ENCODE results near the gene HNRNPL. TPM values are rescaled to one million over a fixed set of nuclear protein-coding genes. Genes with fewer than 3 reads are reported as not detected.

The HNRNPL gene
- total RNA-seq, 3 donors from 2014 or later (not counting 1 experiment from before 2014, with no cell fraction given) = 636 to 800 (median 702) TPM

DNA sequence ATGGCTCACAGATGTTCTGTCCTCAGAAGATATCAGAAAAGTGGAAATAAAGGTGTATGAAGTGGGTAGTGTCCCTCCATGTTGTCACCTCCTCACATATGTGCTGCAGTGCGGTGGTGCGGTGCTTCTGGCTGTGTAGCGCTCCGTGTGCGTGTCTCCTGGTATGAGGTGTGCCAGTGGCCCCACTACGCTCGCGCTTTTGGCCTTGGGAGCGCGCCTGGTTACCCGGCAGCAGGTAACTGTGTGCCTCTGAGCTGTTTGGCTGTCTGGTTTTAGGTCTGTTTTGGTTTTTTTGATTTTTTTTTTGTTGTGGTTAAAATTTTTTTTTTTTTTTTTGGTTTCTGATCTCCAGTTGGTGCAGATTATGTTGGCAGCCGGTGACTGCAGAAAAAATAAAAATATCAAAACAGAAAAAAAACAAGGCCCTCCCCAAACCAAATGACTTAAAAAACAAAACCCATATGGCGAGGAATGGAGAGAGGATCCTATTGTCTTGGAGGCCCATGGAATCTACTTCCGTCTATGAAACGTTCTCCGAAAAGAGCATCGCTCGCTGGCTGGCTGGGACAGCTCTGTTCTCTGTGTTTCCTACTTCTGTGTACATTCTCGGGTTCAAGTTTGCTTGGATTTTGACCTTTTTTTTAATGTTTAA is 7.9 kb downstream of the HNRNPL start:
- ATAC-seq = peak in 1 of 3 donors; percentile 14
- Histone ChIP-seq H3K4me3 (ENCODE audit: low read length) (no peak overlapping the region), H3K27ac (ENCODE audit: low read length) (peak overlapping the region; percentile 43), H3K9me3 (ENCODE audit: control insufficient read depth, insufficient read depth, low read length) (no peaks in the 10 kb centered on the region), H3K36me3 (ENCODE audit: control insufficient read depth, insufficient read depth, low read length) (peaks cover 97% of the 10 kb centered on the region), H3K4me1 (ENCODE audit: control insufficient read depth, insufficient read depth, low read length) (peaks cover 49% of the 10 kb centered on the region), H3K27me3 (ENCODE audit: control insufficient read depth, insufficient read depth, low read length) (no peaks in the 10 kb centered on the region)
- TF ChIP-seq, protein P1, sequence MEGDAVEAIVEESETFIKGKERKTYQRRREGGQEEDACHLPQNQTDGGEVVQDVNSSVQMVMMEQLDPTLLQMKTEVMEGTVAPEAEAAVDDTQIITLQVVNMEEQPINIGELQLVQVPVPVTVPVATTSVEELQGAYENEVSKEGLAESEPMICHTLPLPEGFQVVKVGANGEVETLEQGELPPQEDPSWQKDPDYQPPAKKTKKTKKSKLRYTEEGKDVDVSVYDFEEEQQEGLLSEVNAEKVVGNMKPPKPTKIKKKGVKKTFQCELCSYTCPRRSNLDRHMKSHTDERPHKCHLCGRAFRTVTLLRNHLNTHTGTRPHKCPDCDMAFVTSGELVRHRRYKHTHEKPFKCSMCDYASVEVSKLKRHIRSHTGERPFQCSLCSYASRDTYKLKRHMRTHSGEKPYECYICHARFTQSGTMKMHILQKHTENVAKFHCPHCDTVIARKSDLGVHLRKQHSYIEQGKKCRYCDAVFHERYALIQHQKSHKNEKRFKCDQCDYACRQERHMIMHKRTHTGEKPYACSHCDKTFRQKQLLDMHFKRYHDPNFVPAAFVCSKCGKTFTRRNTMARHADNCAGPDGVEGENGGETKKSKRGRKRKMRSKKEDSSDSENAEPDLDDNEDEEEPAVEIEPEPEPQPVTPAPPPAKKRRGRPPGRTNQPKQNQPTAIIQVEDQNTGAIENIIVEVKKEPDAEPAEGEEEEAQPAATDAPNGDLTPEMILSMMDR (IDR thresholded peaks at IDR 0.05) = no peak
- Mint-ChIP-seq H3K27ac (peak overlapping the region; percentile 67 to 99), H3K36me3 (peaks cover 34% of the 10 kb centered on the region), H3K9me3 (no peaks in the 10 kb centered on the region), H3K4me1 (peaks cover 47 to 67% of the 10 kb centered on the region in 2 donors), H3K4me3 (peak overlapping the region; percentile 78), H3K27me3 (ENCODE audit: low read depth in 2 of 2) (no peaks in the 10 kb centered on the region)
- peak in 1 of 2 donors; percentile 83 for DNase-seq
- WGBS (ENCODE audit: insufficient coverage) = 64% methylated on average over 18 of the region's 19 CpGs
- intact Hi-C loops (cut with micrococcal nuclease) = no loop called here

DNA sequence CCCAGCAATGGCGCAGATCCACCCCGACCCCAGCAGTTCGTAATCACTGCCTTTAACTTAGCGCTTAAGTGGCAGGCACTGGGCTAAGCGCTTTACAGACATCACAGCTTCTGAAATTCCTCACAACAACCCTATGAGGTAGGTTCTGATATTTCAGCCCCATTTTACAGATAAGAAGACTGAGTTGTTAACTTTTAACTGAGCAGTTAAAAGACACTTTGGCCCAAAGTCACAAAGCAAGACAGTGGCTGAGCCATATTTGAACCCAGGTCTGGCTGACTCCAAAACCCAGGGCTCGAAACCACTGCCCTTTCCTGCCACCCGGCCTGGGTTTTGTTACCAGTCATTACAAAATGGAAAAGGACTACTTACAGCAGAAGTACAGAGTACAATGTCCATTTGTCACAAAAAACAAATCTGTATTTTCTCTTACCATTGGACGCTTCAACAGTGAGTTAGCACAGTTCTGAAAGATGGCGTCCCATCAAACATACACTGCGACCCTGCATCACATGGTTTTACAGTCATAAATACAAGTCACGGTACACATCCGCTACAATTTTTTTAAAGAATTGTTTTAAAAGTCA is 8.5 kb downstream of the HNRNPL start:
- no peak for DNase-seq
- TF ChIP-seq, protein P1 (IDR thresholded peaks at IDR 0.05) = no peak
- intact Hi-C loops (cut with micrococcal nuclease) = no loop called here

DNA sequence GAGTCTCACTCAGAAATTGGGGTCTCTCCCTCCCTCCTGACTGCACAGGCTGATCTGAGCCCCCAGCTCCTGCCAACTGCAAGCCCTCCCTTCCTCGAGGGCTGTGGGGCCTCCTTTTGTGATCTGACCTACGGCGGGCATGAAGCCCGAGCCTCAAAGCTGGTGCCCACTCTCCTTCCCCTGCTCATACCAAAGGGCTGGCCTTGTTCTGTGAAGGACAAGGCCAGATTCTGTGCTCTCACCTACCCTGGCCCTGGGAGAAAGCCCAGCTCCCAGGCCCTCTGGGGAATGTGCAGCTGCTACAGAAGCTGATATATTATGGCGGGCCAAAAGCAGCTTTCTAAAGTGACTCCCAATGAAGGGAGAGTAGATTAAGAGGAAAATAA is 9.2 kb downstream of the HNRNPL start:
- TF ChIP-seq, protein P1 (IDR thresholded peaks at IDR 0.05) = no peak
- ATAC-seq (no peak), DNase-seq (no peak)
- H3K9me3 Mint-ChIP-seq = no peaks in the 10 kb centered on the region
- Histone ChIP-seq H3K9me3 (ENCODE audit: control insufficient read depth, insufficient read depth, low read length) (no peaks in the 10 kb centered on the region), H3K27me3 (ENCODE audit: control insufficient read depth, insufficient read depth, low read length) (no peaks in the 10 kb centered on the region), H3K4me1 (ENCODE audit: control insufficient read depth, insufficient read depth, low read length) (peaks cover 40% of the 10 kb centered on the region), H3K4me3 (ENCODE audit: low read length) (no peak overlapping the region), H3K36me3 (ENCODE audit: control insufficient read depth, insufficient read depth, low read length) (peaks cover 98% of the 10 kb centered on the region), H3K27ac (ENCODE audit: low read length) (no peak overlapping the region)
- H3K27me3 Mint-ChIP-seq (ENCODE audit: low read depth in 2 of 2) = no peaks in the 10 kb centered on the region
- peaks cover 37 to 57% of the 10 kb centered on the region in 2 donors for H3K4me1 Mint-ChIP-seq
- H3K27ac Mint-ChIP-seq = peak overlapping the region; percentile 67 to 99
- 95% methylated on average over 5 of the region's 5 CpGs for WGBS (ENCODE audit: insufficient coverage)
- H3K4me3 Mint-ChIP-seq = peak overlapping the region; percentile 9
- H3K36me3 Mint-ChIP-seq = peaks cover 30% of the 10 kb centered on the region
- intact Hi-C loops (cut with micrococcal nuclease) = no loop called here

More for the DNA sequence above, 8.5 kb downstream of the HNRNPL start:
- peak overlapping the region; percentile 43 for H3K27ac ChIP-seq (ENCODE audit: low read length)
- H3K36me3 Mint-ChIP-seq = peaks cover 34% of the 10 kb centered on the region
- ATAC-seq = no peak
- no peak overlapping the region for H3K4me3 ChIP-seq (ENCODE audit: low read length)
- peak overlapping the region; percentile 17 for H3K4me3 Mint-ChIP-seq
- H3K4me1 Mint-ChIP-seq = peaks cover 44 to 64% of the 10 kb centered on the region in 2 donors
- peaks cover 98% of the 10 kb centered on the region for H3K36me3 ChIP-seq (ENCODE audit: control insufficient read depth, insufficient read depth, low read length)
- H3K27me3 ChIP-seq (ENCODE audit: control insufficient read depth, insufficient read depth, low read length) = no peaks in the 10 kb centered on the region
- H3K9me3 Mint-ChIP-seq = no peaks in the 10 kb centered on the region
- peak overlapping the region; percentile 67 to 99 for H3K27ac Mint-ChIP-seq
- H3K4me1 ChIP-seq (ENCODE audit: control insufficient read depth, insufficient read depth, low read length) = peaks cover 44% of the 10 kb centered on the region
- no peaks in the 10 kb centered on the region for H3K9me3 ChIP-seq (ENCODE audit: control insufficient read depth, insufficient read depth, low read length)
- WGBS (ENCODE audit: insufficient coverage) = 95% methylated on average over 12 of the region's 12 CpGs
- H3K27me3 Mint-ChIP-seq (ENCODE audit: low read depth in 2 of 2) = no peaks in the 10 kb centered on the region
